K562 (cell line): ENCODE data around the gene AGAP1. TPM values are rescaled to one million over a fixed set of nuclear protein-coding genes. Genes with fewer than 3 reads are reported as not detected.

Source experiments
- ATAC-seq: fragments of 200-7000 bp; cut with Tn5 transposase; 3 replicates; pipeline ENCODE4 v1.9.1; 2020; ENCODE audit warnings: moderate library complexity
- BruUV-seq: library from RNA; stranded (reverse); fragments of 400-500 nt; replicated peaks from 2 replicates; lab custom pipeline; 2021; lab: Mats Ljungman, UMichigan
- CTCF ChIA-PET: fragments of 300-600 bp; formaldehyde crosslinking; extraction: SDS; loops from one replicate; lab custom pipeline; 2021; ENCODE audit warnings: low intra/inter-chr PET ratio; lab: Yijun Ruan, JAX
- POLR2A ChIA-PET: fragments of 300-600, 350-650 bp; sonication (Branson Sonifier 250); formaldehyde crosslinking; extraction: SDS; loops from one replicate; lab custom pipeline; 2021; ENCODE audit warnings: antibody characterized with exemption, inconsistent platforms; lab: Yijun Ruan, JAX
- DNase-seq, 4 experiments: peaks; one replicate each; pipeline versions ENCODE4 v3.0.0 to v3.0.0-alpha.2; 2011 to 2018; ENCODE audit warnings: low spot score in 3 of 4, mixed read lengths in 3 of 4; ENCODE audit errors: extremely low read depth in 1 of 4
- FAIRE-seq: peaks from 2 replicates; lab custom pipeline; 2011; peaks lifted over from hg19 to GRCh38; lab: Jason Lieb, UNC
- H2AFZ ChIP-seq: 2 replicates; pipeline ENCODE4 v1.6.0; 2011; ENCODE audit warnings: low read depth, low read length, control low read depth, inconsistent platforms
- H3K27ac ChIP-seq: fragments of 200-600 bp; 3 replicates; pipeline ENCODE4 v1.8.0; 2011; ENCODE audit warnings: low read depth, mild to moderate bottlenecking, control low read depth, inconsistent platforms, low read length, moderate library complexity, mixed read lengths; ENCODE audit errors: extremely low read depth
- H3K27me3 ChIP-seq, 2 experiments: fragments of 300-600 bp in 1 of 2; 2 replicates in 1 of 2; 3 replicates in 1 of 2; pipeline versions ENCODE4 v1.6.0 to v1.8.0; 2011; ENCODE audit warnings: inconsistent platforms in 2 of 2, low read length in 2 of 2, mild to moderate bottlenecking in 1 of 2, mixed read lengths in 1 of 2, moderate library complexity in 1 of 2; ENCODE audit not compliant: control insufficient read depth in 2 of 2, insufficient read depth in 2 of 2
- H3K36me3 ChIP-seq: fragments of 300-600 bp; 3 replicates; pipeline ENCODE4 v1.8.0; 2011; ENCODE audit warnings: mild to moderate bottlenecking, low read length, inconsistent platforms; ENCODE audit not compliant: control insufficient read depth, insufficient read depth
- H3K4me1 ChIP-seq, 2 experiments: fragments of 200-600 bp in 1 of 2; replicated peaks in 1 of 2; 2 replicates in 1 of 2; 3 replicates in 1 of 2; pipeline versions ENCODE4 v1.5.1 to v1.8.0; 2011; ENCODE audit warnings: inconsistent platforms in 2 of 2, low read length in 2 of 2, mild to moderate bottlenecking in 1 of 2, mixed read lengths in 1 of 2, moderate library complexity in 1 of 2; ENCODE audit not compliant: control insufficient read depth in 2 of 2, insufficient read depth in 2 of 2
- H3K4me2 ChIP-seq: 2 replicates; pipeline ENCODE4 v1.6.1; 2011; ENCODE audit warnings: low read length, control low read depth, inconsistent platforms, mixed read lengths; ENCODE audit not compliant: insufficient read depth
- H3K4me3 ChIP-seq: fragments of 200-600 bp; sonication (generic), shearing (Covaris generic); 2 replicates; pipeline ENCODE4 v1.5.1; 2016; ENCODE audit warnings: control low read depth, inconsistent platforms
- H3K79me2 ChIP-seq: fragments of 200-600 bp; 3 replicates; pipeline ENCODE4 v1.8.0; 2011; ENCODE audit warnings: low read length, inconsistent platforms; ENCODE audit not compliant: control insufficient read depth, insufficient read depth
- H3K9ac ChIP-seq, 2 experiments: 2 replicates each; pipeline versions ENCODE4 v1.6.0 to v1.6.1; 2011; ENCODE audit warnings: low read depth in 2 of 2, low read length in 2 of 2, control low read depth in 1 of 2, inconsistent platforms in 1 of 2, mild to moderate bottlenecking in 1 of 2, mixed read lengths in 1 of 2; ENCODE audit not compliant: insufficient read depth in 1 of 2
- H3K9me1 ChIP-seq: one replicate; pipeline ENCODE4 v1.6.0; 2011; ENCODE audit warnings: inconsistent platforms, mild to moderate bottlenecking, low read length, moderate library complexity; ENCODE audit not compliant: control insufficient read depth, insufficient read depth
- H3K9me3 ChIP-seq: replicated peaks from 2 replicates; pipeline ENCODE4 v1.5.1; 2011; ENCODE audit warnings: low read depth, low read length, inconsistent platforms; ENCODE audit not compliant: control insufficient read depth, insufficient read depth
- H4K20me1 ChIP-seq: replicated peaks from 2 replicates; pipeline ENCODE4 v1.6.1; 2011; ENCODE audit warnings: low read length, inconsistent platforms, mixed read lengths; ENCODE audit not compliant: control insufficient read depth, insufficient read depth
- ELF2 ChIP-seq: fragments of 250-450 bp; sonication (Bioruptor Pico); IDR thresholded peaks from 2 replicates; pipeline ENCODE4 v1.5.0; 2021; ENCODE audit warnings: mild to moderate bottlenecking
- ESRRA ChIP-seq: fragments of 450-650 bp; IDR thresholded peaks from 2 replicates; pipeline ENCODE4 v1.6.1; 2014; ENCODE audit warnings: low read depth, mild to moderate bottlenecking, moderate library complexity, borderline replicate concordance
- GATAD2A ChIP-seq: fragments of 450-650 bp; IDR thresholded peaks from 2 replicates; pipeline ENCODE4 v1.6.1; 2017
- MBD2 ChIP-seq: sonication (generic); IDR thresholded peaks from 2 replicates; pipeline ENCODE4 v1.6.1; 2016; ENCODE audit warnings: low read depth, borderline replicate concordance
- MNT ChIP-seq, 2 experiments: fragments of 450-650 bp; conservative IDR thresholded peaks; 2 replicates each; pipeline ENCODE4 v1.6.1; 2017; ENCODE audit warnings: mild to moderate bottlenecking in 2 of 2, moderate library complexity in 2 of 2
- PHTF2 ChIP-seq: fragments of 250-450 bp; sonication (Bioruptor Pico); IDR thresholded peaks from 2 replicates; pipeline ENCODE4 v1.5.0; 2021; ENCODE audit warnings: mild to moderate bottlenecking
- PKNOX1 ChIP-seq: fragments of 450-650 bp; IDR thresholded peaks from 2 replicates; pipeline ENCODE4 v1.6.1; 2016
- WHSC1 ChIP-seq: IDR thresholded peaks from one replicate; pipeline ENCODE4 v1.6.1; 2012; ENCODE audit warnings: low read length, control low read depth, inconsistent platforms
- WGBS: fragments of 100-300 bp; shearing (Covaris generic); methylation state at CpG from one replicate; pipeline ENCODE4 v1.1.6; 2016; ENCODE audit warnings: low coverage, mixed read lengths; ENCODE audit not compliant: insufficient coverage; ENCODE audit errors: missing lambda C conversion rate; 5-methylcytosine and 5-hydroxymethylcytosine counted together
- in situ Hi-C: fragments of 300-500 bp; cut with MboI; formaldehyde crosslinking; loops from 4 replicates; pipeline ENCODE4 v1.15.0; 2018; ENCODE audit warnings: inconsistent platforms, mixed read lengths
- intact Hi-C: fragments of 100-400 bp; cut with micrococcal nuclease; formaldehyde crosslinking; loops from 2 replicates; pipeline ENCODE4 v1.14.2; 2022
- polyA plus RNA-seq, 8 experiments: library from polyadenylated mRNA; depleted of rRNA in 4 of 8; stranded (reverse) in 5 of 8; unstranded in 3 of 8; fragments of >200 nt; fragmentation: Nextera tagmentation in 2 of 8; fragmentation: Illumina TruSeq in 1 of 8; extraction: Ambion mirVana in 2 of 8; extraction: Trizol in 1 of 8; gene quantifications; 2 replicates each; pipeline versions ENCODE4 v1.2.1 to v1.2.3, GENCODE V29; 2011 to 2014; ENCODE audit warnings: inconsistent platforms in 1 of 8, missing spikeins in 1 of 8
- total RNA-seq, 7 experiments: library from RNA; depleted of rRNA in 6 of 7; stranded (reverse); fragments of >200 nt in 6 of 7; fragmentation: Illumina TruSeq in 2 of 7; extraction: Trizol in 2 of 7; gene quantifications; 2 replicates each; pipeline versions ENCODE4 v1.2.1 to v1.2.3, GENCODE V29; 2011 to 2021; ENCODE audit warnings: low replicate concordance in 1 of 7

Gene AGAP1
- total and polyA plus RNA-seq, 9 of the 15 experiments (the other 6 are each of a cell fraction or from before 2014, with no cell fraction given) = 1.3 to 24.0 (median 10.6) TPM

- TF ChIP-seq MNT (conservative IDR thresholded peaks at IDR 0.05) (no peak), ESRRA (no peak), ELF2 (no peak), WHSC1 (no peak), MBD2 (no peak), GATAD2A (no peak)
Observed at GRCh38 chr2:236086403-236086970, 592.6 kb downstream of the AGAP1 start (continued).

DNA sequence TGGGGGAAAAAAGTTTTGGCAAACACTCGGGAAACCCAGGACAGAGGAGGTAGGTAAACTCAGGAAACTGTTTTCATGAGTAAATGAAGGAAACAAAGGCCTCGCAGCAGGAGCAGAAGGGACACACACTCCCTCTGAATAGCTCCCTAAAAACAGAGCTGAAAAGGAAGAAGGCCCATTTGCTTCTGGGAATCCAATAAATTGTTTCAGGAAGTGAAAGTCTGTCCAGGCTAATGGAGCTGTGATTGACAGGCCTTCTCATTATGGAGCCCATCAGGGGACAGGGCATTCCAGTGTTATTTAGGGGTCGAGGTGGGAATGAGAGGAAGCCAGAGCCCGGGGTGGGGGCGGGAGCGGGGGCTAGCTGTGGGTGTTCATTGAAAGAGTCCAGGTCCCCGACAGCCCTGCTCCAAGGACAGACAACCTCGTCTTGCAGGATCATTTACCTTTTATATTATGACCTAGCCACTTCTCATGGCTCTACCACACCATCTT lies 593.2 kb downstream of the AGAP1 start:
- Histone ChIP-seq H2AFZ (no peak overlapping the region), H3K4me1 (no peaks in the 10 kb centered on the region), H3K9ac (no peak overlapping the region), H4K20me1 (no peaks in the 10 kb centered on the region), H3K27me3 (no peaks in the 10 kb centered on the region), H3K9me3 (no peaks in the 10 kb centered on the region), H3K79me2 (no peaks in the 10 kb centered on the region), H3K4me3 (no peak overlapping the region), H3K36me3 (no peaks in the 10 kb centered on the region), H3K9me1 (no peaks in the 10 kb centered on the region), H3K4me2 (no peak overlapping the region), H3K27ac (no peak overlapping the region)
- intact Hi-C loops = no loop called here
- no peak for ATAC-seq
- in situ Hi-C loops = no loop called here
- TF ChIP-seq PKNOX1 (peak; percentile 45), PHTF2 (CRISPR knock-in tag) (no peak)
- POLR2A ChIA-PET = interaction anchor here (1.6 kb wide), 1 partner anchor 13 kb away, joined by 3 read pairs; no protein-coding TSS in a partner anchor
- WGBS = 68% methylated on average over 3 of the region's 8 CpGs
- no TSS peak for BruUV-seq
- no peak for DNase-seq
- no peak for FAIRE-seq
- CTCF ChIA-PET = no interaction called here
